Measurements from ENCODE around the gene ABR. TPM values are rescaled to one million over a fixed set of nuclear protein-coding genes. Genes with fewer than 3 reads are reported as not detected.

The ABR gene
- polyA plus RNA-seq, 2 of the 4 experiments (the other 2 are of a cell fraction) = 70.9 to 73.8 TPM

DNA sequence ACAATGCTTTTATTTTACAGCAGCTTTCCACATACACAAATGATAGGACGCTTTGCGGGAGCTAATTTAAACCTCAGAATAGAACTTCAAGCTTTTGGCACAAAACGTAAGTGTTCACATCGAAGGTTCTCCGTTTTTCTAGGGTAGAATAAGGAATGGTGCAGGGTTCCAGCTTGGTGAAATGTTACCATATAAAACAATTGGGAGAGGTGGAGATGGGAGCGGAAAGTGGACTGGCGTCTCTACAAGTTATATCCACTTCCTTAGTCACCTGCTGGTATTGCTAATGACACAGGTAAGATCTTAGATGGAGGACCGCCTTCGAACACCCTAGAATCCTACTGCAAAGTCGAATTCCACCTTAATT, 198.5 kb downstream of the ABR start:
- DNase-seq (ENCODE audit: low read depth in 1 of 2, low spot score in 1 of 2) (no peak), FAIRE-seq (no peak), ATAC-seq (peak in 1 of 2 experiments; percentile 1; a peak in 1 of 6 replicates)
- TF ChIP-seq HDAC2 (IDR thresholded peaks at IDR 0.05) (no peak), ZNF302 (CRISPR knock-in tag; IDR thresholded peaks at IDR 0.05) (no peak), HEYL (CRISPR knock-in tag; IDR thresholded peaks at IDR 0.05) (no peak)
- CTCF ChIA-PET = interaction anchor here (0.6 to 14.3 kb wide), 84 partner anchors 8 to 817 kb away, joined by 3 to 428 read pairs (median 6); partner anchors contain the start of genes GEMIN4, GLOD4, MRM3 and TIMM22
- no peaks in the 10 kb centered on the region for H3K9me3 ChIP-seq
- no peak overlapping the region for H3K4me3 ChIP-seq
- H3K4me2 ChIP-seq = peak overlapping the region; percentile 94; the same call in 2 of the 3 replicates
- POLR2A ChIA-PET = interaction anchor here (0.8 to 2.6 kb wide), 7 partner anchors 101 to 569 kb away, joined by 3 to 25 read pairs (median 5); partner anchors contain the start of genes GLOD4, MRM3 and VPS53
- H3K27ac ChIP-seq = no peak overlapping the region
- H3K4me1 ChIP-seq = peaks cover 16% of the 10 kb centered on the region; the same call in 2 of the 3 replicates
- 36% methylated on average over 10 of the region's 10 CpGs for WGBS (ENCODE audit: missing lambda C conversion rate)

DNA sequence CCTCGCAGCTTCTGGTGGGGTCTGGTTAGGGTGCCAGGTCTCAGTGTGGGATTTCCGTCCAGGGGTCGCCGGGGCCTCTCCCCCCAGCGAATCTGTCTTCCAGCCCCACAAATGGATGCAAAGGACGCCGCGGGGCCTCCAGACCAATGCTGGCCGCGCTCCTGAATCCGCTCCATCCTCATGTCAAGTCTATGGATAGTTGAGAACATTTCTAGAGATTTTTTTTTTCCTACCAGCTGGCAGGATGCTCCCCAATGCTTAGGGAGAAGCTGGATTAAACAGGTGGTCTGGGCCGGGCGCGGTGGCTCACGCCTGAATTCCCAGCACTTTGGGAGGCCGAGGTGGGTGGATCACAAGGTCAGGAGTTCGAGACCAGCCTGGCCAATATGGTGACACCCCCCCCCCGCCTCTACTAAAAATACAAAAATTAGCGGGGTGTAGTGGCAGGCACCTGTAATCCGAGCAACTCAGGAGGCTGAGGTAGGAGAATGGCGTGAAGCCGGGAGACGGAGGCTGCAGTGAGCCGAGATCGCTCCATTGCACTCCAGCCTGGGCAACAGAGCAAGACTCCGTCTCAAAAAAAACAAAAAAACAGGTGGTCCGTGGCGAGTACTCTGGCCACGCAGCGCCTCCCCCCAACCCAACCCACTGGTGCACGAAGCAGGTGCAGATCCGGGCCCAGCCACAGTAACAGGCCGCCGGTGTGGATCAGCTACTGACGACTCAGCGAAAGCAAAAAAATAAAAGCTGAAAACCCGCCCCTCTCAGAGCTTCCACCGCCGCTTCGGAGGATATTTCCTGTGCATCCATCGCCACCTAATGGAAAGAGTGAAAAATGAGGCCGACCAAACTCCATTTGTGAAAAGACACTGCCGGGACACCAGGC, 199.1 kb downstream of the ABR start:
- DNase-seq (ENCODE audit: low read depth in 1 of 2, low spot score in 1 of 2) (peak; percentile 77 to 89), ATAC-seq (peak; percentile 73 to 85), FAIRE-seq (peak; percentile 85)
- peak overlapping the region; percentile 69 to 91 for H3K27ac ChIP-seq
- TF ChIP-seq, protein P1, sequence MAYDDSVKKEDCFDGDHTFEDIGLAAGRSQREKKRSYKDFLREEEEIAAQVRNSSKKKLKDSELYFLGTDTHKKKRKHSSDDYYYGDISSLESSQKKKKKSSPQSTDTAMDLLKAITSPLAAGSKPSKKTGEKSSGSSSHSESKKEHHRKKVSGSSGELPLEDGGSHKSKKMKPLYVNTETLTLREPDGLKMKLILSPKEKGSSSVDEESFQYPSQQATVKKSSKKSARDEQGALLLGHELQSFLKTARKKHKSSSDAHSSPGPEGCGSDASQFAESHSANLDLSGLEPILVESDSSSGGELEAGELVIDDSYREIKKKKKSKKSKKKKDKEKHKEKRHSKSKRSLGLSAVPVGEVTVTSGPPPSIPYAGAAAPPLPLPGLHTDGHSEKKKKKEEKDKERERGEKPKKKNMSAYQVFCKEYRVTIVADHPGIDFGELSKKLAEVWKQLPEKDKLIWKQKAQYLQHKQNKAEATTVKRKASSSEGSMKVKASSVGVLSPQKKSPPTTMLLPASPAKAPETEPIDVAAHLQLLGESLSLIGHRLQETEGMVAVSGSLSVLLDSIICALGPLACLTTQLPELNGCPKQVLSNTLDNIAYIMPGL (CRISPR knock-in tag; IDR thresholded peaks at IDR 0.05; ENCODE audit: borderline replicate concordance) = no peak
- peak; percentile 90 for TF ChIP-seq MAFK (IDR thresholded peaks at IDR 0.05; ENCODE audit: partially characterized antibody)
- TF ChIP-seq, protein P2, sequence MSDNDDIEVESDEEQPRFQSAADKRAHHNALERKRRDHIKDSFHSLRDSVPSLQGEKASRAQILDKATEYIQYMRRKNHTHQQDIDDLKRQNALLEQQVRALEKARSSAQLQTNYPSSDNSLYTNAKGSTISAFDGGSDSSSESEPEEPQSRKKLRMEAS (IDR thresholded peaks at IDR 0.05) = 0 out of 2 replicates have a peak, but pooled peaks have one; percentile 2
- peak; percentile 96 for TF ChIP-seq SMC3 (IDR thresholded peaks at IDR 0.05)
- TF ChIP-seq TP53 (CRISPR knock-in tag; IDR thresholded peaks at IDR 0.05) = no peak
- TF ChIP-seq, protein P3, sequence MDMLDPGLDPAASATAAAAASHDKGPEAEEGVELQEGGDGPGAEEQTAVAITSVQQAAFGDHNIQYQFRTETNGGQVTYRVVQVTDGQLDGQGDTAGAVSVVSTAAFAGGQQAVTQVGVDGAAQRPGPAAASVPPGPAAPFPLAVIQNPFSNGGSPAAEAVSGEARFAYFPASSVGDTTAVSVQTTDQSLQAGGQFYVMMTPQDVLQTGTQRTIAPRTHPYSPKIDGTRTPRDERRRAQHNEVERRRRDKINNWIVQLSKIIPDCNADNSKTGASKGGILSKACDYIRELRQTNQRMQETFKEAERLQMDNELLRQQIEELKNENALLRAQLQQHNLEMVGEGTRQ (IDR thresholded peaks at IDR 0.05) = no peak
- TF ChIP-seq, protein P4, sequence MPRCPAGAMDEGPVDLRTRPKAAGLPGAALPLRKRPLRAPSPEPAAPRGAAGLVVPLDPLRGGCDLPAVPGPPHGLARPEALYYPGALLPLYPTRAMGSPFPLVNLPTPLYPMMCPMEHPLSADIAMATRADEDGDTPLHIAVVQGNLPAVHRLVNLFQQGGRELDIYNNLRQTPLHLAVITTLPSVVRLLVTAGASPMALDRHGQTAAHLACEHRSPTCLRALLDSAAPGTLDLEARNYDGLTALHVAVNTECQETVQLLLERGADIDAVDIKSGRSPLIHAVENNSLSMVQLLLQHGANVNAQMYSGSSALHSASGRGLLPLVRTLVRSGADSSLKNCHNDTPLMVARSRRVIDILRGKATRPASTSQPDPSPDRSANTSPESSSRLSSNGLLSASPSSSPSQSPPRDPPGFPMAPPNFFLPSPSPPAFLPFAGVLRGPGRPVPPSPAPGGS (IDR thresholded peaks at IDR 0.05) = no peak
- TF ChIP-seq KDM1A (IDR thresholded peaks at IDR 0.05; ENCODE audit: low read depth) = 0 out of 2 replicates have a peak, but pooled peaks have one; percentile 52
- TF ChIP-seq, protein P5, sequence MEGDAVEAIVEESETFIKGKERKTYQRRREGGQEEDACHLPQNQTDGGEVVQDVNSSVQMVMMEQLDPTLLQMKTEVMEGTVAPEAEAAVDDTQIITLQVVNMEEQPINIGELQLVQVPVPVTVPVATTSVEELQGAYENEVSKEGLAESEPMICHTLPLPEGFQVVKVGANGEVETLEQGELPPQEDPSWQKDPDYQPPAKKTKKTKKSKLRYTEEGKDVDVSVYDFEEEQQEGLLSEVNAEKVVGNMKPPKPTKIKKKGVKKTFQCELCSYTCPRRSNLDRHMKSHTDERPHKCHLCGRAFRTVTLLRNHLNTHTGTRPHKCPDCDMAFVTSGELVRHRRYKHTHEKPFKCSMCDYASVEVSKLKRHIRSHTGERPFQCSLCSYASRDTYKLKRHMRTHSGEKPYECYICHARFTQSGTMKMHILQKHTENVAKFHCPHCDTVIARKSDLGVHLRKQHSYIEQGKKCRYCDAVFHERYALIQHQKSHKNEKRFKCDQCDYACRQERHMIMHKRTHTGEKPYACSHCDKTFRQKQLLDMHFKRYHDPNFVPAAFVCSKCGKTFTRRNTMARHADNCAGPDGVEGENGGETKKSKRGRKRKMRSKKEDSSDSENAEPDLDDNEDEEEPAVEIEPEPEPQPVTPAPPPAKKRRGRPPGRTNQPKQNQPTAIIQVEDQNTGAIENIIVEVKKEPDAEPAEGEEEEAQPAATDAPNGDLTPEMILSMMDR (IDR thresholded peaks at IDR 0.05) = peak; percentile 94
- 0 out of 2 replicates have a peak, but pooled peaks have one; percentile 26 for TF ChIP-seq CHD4 (IDR thresholded peaks at IDR 0.05; ENCODE audit: borderline replicate concordance)
- no peak for TF ChIP-seq POLR2A (IDR thresholded peaks at IDR 0.05; ENCODE audit: low read length)
- peak; percentile 99 for TF ChIP-seq RAD21 (conservative IDR thresholded peaks at IDR 0.05 in 1 of 2, IDR thresholded peaks at IDR 0.05 in 1 of 2)
- 0 out of 2 replicates have a peak, but pooled peaks have one; percentile 49 for TF ChIP-seq HDAC2 (IDR thresholded peaks at IDR 0.05)
- ChIA-PET CTCF (interaction anchor here (0.6 to 14.3 kb wide), 95 partner anchors 9 to 817 kb away, joined by 3 to 428 read pairs (median 5); partner anchors contain the start of genes GEMIN4, GLOD4, MRM3 and TIMM22), POLR2A (interaction anchor here (0.7 to 2.6 kb wide), 14 partner anchors 16 to 568 kb away, joined by 3 to 25 read pairs (median 4); partner anchors contain the start of genes GLOD4, MRM3, TIMM22 and VPS53)
- peaks cover 16% of the 10 kb centered on the region; the same call in 2 of the 3 replicates for H3K4me1 ChIP-seq
- H3K4me3 ChIP-seq = peak overlapping the region; percentile 89
- H3K4me2 ChIP-seq = peak overlapping the region; percentile 94
- no peaks in the 10 kb centered on the region for H3K9me3 ChIP-seq
- WGBS (ENCODE audit: missing lambda C conversion rate) = 46% methylated on average over 43 of the region's 43 CpGs
